IMR-90 (cell line): ENCODE data around the gene POR.

ENCODE experiments used
- BHLHE40 ChIP-seq: fragments of 150-350 bp; IDR thresholded peaks from 2 replicates; pipeline ENCODE4 v1.6.1; 2016; ENCODE audit warnings: mild to moderate bottlenecking, low read depth, low read length
- CEBPB ChIP-seq: IDR thresholded peaks from 2 replicates; pipeline ENCODE4 v1.6.1; 2012; ENCODE audit warnings: low read depth, low read length, improper control_type of control experiment
- CHD1 ChIP-seq: IDR thresholded peaks from 2 replicates; pipeline ENCODE4 v1.6.1; 2012; ENCODE audit warnings: low read depth, low read length, improper control_type of control experiment
- CTCF ChIP-seq: conservative IDR thresholded peaks from 2 replicates; pipeline ENCODE4 v1.5.1; 2012; ENCODE audit warnings: mild to moderate bottlenecking, low read depth, low read length, improper control_type of control experiment
- ELK1 ChIP-seq: fragments of 150-350 bp; IDR thresholded peaks from 2 replicates; pipeline ENCODE4 v1.6.1; 2016; ENCODE audit warnings: low read depth, mild to moderate bottlenecking, low read length, moderate library complexity, borderline replicate concordance
- MAZ ChIP-seq: IDR thresholded peaks from 2 replicates; pipeline ENCODE4 v1.6.1; 2012; ENCODE audit warnings: low read depth, mild to moderate bottlenecking, low read length, improper control_type of control experiment, moderate library complexity, borderline replicate concordance
- MXI1 ChIP-seq: IDR thresholded peaks from 2 replicates; pipeline ENCODE4 v1.6.1; 2012; ENCODE audit warnings: low read depth, mild to moderate bottlenecking, low read length, moderate library complexity, borderline replicate concordance
- NFE2L2 ChIP-seq: fragments of 150-350 bp; IDR thresholded peaks from 2 replicates; pipeline ENCODE4 v1.6.1; 2016; ENCODE audit warnings: low read depth, mild to moderate bottlenecking, low read length
- POLR2A ChIP-seq: IDR thresholded peaks from 2 replicates; pipeline ENCODE4 v1.6.1; 2012; ENCODE audit warnings: mild to moderate bottlenecking, low read depth, low read length
- RAD21 ChIP-seq: IDR thresholded peaks from 2 replicates; pipeline ENCODE4 v1.6.1; 2012; ENCODE audit warnings: low read length, improper control_type of control experiment
- RCOR1 ChIP-seq: IDR thresholded peaks from 2 replicates; pipeline ENCODE4 v1.6.1; 2012; ENCODE audit warnings: mild to moderate bottlenecking, low read length, improper control_type of control experiment; ENCODE audit not compliant: insufficient replicate concordance
- RFX5 ChIP-seq: IDR thresholded peaks from 2 replicates; pipeline ENCODE4 v1.8.0; 2012; ENCODE audit warnings: low read depth, mild to moderate bottlenecking, low read length, moderate library complexity
- SMC3 ChIP-seq: fragments of 150-350 bp; IDR thresholded peaks from 2 replicates; pipeline ENCODE4 v1.6.1; 2016; ENCODE audit warnings: low read depth, mild to moderate bottlenecking, antibody characterized with exemption, low read length, moderate library complexity
- USF2 ChIP-seq: fragments of 150-350 bp; IDR thresholded peaks from 2 replicates; pipeline ENCODE4 v1.6.1; 2017; ENCODE audit warnings: mild to moderate bottlenecking, antibody characterized with exemption, low read length, low read depth

- TF ChIP-seq CEBPB = no peak
- TF ChIP-seq MAZ = no peak
- no peak for TF ChIP-seq MXI1
- no peak for TF ChIP-seq SMC3
- TF ChIP-seq CTCF = no peak
- no peak for TF ChIP-seq POLR2A
- no peak for TF ChIP-seq RAD21
- TF ChIP-seq NFE2L2 = no peak
- no peak for TF ChIP-seq RFX5
- TF ChIP-seq ELK1 = no peak
- no peak for TF ChIP-seq USF2
- TF ChIP-seq BHLHE40 = no peak
- TF ChIP-seq RCOR1 = no peak
- no peak for TF ChIP-seq CHD1
Measured at GRCh38 chr7:75866114-75866488, 48.9 kb upstream of the POR start.
